Esophagus squamous epithelium (tissue), 4 donors: ENCODE measurements around the gene FAM20C.

ENCODE experiments used
- POLR2A ChIP-seq, 4 donors: fragments of 450-650 bp; IDR thresholded peaks; one replicate each; pipeline ENCODE4 v1.6.1; 2017; ENCODE audit warnings: antibody characterized with exemption in 4 of 4, mild to moderate bottlenecking in 4 of 4, moderate library complexity in 3 of 4
- TF ChIP-seq, protein P1 (sequence below), 6 experiments: fragments of 450-650 bp in 4 of 6; fragments of 200-600 bp in 2 of 6; sonication (generic) in 2 of 6; IDR thresholded peaks; one replicate each; pipeline ENCODE4 v1.5.1; 2016 to 2019; ENCODE audit warnings: antibody characterized with exemption in 6 of 6, mild to moderate bottlenecking in 4 of 6, moderate library complexity in 4 of 6

GRCh38 chr7:189719-190118 lies 2.7 kb upstream of the FAM20C start:
- TF ChIP-seq, protein P1, sequence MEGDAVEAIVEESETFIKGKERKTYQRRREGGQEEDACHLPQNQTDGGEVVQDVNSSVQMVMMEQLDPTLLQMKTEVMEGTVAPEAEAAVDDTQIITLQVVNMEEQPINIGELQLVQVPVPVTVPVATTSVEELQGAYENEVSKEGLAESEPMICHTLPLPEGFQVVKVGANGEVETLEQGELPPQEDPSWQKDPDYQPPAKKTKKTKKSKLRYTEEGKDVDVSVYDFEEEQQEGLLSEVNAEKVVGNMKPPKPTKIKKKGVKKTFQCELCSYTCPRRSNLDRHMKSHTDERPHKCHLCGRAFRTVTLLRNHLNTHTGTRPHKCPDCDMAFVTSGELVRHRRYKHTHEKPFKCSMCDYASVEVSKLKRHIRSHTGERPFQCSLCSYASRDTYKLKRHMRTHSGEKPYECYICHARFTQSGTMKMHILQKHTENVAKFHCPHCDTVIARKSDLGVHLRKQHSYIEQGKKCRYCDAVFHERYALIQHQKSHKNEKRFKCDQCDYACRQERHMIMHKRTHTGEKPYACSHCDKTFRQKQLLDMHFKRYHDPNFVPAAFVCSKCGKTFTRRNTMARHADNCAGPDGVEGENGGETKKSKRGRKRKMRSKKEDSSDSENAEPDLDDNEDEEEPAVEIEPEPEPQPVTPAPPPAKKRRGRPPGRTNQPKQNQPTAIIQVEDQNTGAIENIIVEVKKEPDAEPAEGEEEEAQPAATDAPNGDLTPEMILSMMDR (IDR thresholded peaks at IDR 0.05) = no peak
- no peak for TF ChIP-seq POLR2A (IDR thresholded peaks at IDR 0.05)
